Prostate gland (tissue), 2 donors: ENCODE measurements around the gene SREBF1.

ENCODE experiments used
- POLR2A ChIP-seq: fragments of 450-650 bp; IDR thresholded peaks from one replicate; pipeline ENCODE4 v1.6.1; 2016; ENCODE audit warnings: antibody characterized with exemption, mild to moderate bottlenecking
- POLR2AphosphoS5 ChIP-seq: sonication (generic); formaldehyde crosslinking; IDR thresholded peaks from one replicate; pipeline ENCODE4 v1.6.1; 2017; ENCODE audit warnings: antibody characterized with exemption
- TF ChIP-seq, protein P1 (sequence below), 4 experiments: fragments of 200-600 bp in 2 of 4; fragments of 450-650 bp in 2 of 4; sonication (generic) in 2 of 4; IDR thresholded peaks; 1 replicate in 3 of 4; 2 replicates in 1 of 4; pipeline ENCODE4 v1.5.1; 2016 to 2019; ENCODE audit warnings: antibody characterized with exemption in 4 of 4, mild to moderate bottlenecking in 2 of 4, moderate library complexity in 2 of 4

- TF ChIP-seq POLR2A (no peak), POLR2AphosphoS5 (no peak)
- TF ChIP-seq, protein P1, sequence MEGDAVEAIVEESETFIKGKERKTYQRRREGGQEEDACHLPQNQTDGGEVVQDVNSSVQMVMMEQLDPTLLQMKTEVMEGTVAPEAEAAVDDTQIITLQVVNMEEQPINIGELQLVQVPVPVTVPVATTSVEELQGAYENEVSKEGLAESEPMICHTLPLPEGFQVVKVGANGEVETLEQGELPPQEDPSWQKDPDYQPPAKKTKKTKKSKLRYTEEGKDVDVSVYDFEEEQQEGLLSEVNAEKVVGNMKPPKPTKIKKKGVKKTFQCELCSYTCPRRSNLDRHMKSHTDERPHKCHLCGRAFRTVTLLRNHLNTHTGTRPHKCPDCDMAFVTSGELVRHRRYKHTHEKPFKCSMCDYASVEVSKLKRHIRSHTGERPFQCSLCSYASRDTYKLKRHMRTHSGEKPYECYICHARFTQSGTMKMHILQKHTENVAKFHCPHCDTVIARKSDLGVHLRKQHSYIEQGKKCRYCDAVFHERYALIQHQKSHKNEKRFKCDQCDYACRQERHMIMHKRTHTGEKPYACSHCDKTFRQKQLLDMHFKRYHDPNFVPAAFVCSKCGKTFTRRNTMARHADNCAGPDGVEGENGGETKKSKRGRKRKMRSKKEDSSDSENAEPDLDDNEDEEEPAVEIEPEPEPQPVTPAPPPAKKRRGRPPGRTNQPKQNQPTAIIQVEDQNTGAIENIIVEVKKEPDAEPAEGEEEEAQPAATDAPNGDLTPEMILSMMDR (IDR thresholded peaks at IDR 0.05), result no peak
Measured at GRCh38 chr17:17831208-17832031, 5.4 kb downstream of the SREBF1 start.
